NCI-H748 (cell line): ENCODE data around the gene KNOP1.
A peak's percentile ranks its signal among the peaks of the same experiment; 100 is the strongest.

ENCODE experiments used
- DNase-seq: peaks from one replicate; lab custom pipeline; 2025; ENCODE audit not compliant: unreplicated experiment; lab: John Stamatoyannopoulos, UW

KNOP1 gene

GRCh38 chr16:19708296-19709205 is 9.5 kb downstream of the KNOP1 start:
- DNase-seq = no peak

- DNase-seq = no peak
Observed at GRCh38 chr16:19707569-19708295, 10.3 kb downstream of the KNOP1 start.

DNA sequence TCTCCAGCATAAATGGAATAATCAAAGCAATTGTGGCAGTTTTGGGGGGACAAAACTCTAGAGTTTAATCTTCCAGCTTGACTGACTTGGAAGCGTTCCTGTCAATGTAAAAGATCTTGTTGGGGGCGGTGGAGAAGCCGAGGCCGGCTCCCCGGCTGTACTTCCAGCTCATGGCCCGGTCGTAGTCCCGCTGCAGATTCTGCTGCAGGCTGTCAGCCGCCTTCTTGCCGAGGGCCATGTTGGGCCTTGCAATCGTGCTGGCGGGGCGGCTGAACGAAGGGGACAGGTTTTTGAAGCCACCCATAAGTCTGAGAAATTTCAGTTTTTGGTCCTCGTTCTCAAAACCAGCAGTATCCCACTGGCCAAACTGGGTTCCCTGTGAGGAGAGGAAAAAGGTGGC is 11.2 kb downstream of the KNOP1 start:
- no peak for DNase-seq

GRCh38 chr16:19705843-19706242 is 12.2 kb downstream of the KNOP1 start:
- DNase-seq = no peak

DNA sequence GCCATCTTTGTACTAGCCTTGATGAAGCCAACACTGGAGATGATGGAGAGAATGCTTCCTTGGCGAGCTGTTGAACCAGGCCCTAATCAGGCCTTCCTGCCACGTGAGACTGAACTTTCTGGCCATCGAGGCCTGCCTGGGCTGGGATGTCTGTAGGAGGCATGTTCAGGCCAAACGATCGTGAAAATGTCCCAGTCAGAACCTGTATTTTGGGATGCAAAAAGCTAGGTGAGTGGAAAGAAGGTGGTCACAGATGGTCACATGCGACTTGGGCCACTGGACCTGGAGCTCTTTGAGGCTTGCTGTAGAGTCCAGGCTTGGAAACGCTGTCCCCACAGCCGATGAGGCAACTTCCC is 12.9 kb downstream of the KNOP1 start:
- DNase-seq = no peak

DNA sequence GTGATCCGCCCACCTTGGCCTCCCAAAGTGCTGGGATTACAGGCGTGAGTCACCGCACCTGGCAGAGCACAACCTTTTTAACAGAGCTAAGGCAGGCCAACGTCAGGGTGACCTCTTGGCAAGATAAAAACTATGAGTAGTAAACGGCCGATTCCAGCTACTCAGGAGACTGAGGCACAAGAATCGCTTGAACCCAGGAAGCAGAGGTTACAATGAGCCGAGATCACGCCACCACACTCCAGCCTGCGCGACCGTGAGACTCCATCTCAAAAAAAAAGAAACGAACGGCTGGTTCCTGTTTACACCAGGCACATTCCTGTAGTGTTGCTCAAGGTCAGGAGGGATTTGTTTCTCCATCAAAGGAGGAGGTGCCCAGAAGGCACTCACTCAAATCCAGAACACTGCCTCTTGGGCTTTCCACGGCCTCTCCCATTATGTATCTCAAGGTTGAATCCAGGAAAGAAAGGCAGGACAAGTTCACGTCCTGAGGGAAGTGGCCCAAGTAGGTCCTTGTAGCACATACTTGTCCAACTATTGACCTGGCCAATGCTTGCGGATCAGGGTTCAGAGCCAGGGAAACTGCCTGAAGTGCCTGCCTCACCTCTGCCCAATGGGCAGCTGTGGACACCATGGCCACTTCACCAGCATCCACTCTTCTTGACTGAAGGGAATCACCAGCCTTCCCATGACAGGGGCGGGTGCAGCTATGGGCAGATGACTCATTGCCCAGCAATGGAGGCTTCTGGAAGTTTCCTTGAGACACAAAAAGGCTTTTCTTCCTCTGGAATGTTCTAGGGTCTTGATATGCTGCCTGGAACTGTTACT is 13.5 kb downstream of the KNOP1 start:
- no peak for DNase-seq

- DNase-seq = no peak
Observed at GRCh38 chr16:19703172-19703889, 14.7 kb downstream of the KNOP1 start.

DNA sequence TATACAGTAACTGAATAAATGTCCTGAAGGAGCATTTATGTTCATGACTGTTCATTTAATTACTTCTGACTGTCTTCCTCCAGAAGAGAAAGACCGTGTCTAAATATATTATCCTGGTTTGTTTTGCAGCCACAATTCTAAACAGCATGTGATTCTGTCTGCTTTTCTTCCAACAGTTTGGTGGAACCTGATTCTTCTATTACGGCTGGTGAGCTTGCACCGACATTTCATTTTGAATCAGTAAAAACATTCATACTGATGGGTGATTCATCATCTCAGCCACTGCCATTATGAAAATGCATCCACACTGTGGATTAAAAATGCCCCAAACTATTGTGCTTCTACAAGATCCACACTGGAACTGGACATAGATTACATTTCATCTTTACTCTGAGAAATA is 16.9 kb downstream of the KNOP1 start:
- no peak for DNase-seq

DNA sequence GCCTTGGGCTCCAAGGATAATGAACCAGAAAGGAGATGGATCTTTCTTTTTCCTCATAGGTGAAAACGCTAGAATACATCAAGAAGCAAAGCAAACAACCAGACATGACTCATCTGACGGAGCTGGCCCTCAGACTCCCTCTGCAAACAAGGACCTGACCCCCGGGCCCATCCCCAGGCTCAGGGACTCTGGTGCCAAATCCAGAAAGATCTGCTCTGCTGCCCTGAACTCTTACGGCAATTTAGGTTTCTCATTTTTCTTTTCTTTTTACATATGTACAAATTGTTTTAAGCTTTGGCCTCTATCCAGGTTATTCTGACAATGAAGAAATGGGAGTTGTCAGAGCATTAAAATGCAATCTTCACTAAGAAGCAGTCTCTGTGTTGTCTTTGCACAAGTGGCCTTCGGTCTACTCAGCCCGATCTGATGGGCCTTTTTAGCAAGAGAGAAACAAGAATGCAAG is 17.7 kb downstream of the KNOP1 start:
- peak; percentile 21 for DNase-seq

- no peak for DNase-seq
Observed at GRCh38 chr16:19699472-19699871, 18.6 kb downstream of the KNOP1 start.

- no peak for DNase-seq
Observed at GRCh38 chr16:19698480-19699465, 19.3 kb downstream of the KNOP1 start.

DNA sequence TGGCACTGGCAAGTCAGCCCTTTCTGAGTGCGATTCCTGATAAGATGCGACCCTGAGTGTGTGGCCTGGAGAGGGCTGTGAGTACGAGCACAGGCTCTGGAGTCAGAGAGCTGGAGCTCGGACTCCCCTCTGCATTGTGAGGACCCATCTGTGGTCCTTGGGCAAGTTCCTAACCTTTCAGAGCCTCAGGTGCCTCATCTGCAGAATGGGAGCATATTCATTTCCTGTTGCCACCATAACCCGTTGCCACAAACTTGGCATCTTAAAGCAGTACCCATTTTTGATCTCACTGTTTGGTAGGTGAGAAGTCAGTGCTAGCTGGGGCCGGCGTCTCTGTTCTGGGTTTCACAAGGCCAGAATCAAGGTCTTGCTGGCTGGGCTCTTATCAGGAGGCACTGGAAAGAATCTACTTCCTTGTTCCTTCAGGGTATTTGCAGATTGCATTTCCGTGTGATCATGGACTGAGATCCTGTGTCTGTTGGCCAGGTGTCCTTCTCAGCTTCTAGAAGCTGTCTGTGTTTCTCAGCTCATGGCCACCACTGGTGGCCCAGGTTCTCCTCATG is 20.2 kb downstream of the KNOP1 start:
- no peak for DNase-seq

DNA sequence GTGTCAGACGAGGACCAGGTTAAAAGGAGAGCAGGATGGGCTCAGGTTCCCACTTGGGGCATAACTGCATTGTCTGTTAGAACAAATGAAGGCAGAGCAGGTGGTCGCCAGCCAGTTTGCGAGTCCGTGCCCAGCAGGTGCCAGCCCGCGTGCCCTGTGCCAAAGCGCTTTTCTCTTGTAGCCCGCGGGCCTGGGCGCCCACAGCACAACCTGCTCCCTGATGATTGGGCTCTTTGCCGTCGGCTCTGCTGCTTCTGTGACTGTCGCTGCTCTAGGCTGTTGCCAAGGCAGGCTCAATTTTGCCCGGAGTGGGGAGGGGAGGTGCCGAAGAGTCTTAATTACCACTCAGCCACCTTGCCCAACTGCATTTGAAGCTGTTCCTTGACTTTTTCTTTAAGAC is 21.1 kb downstream of the KNOP1 start:
- peak; percentile 76 for DNase-seq

- peak; percentile 93 for DNase-seq
Observed at GRCh38 chr16:19696328-19696727, 21.7 kb downstream of the KNOP1 start.

DNA sequence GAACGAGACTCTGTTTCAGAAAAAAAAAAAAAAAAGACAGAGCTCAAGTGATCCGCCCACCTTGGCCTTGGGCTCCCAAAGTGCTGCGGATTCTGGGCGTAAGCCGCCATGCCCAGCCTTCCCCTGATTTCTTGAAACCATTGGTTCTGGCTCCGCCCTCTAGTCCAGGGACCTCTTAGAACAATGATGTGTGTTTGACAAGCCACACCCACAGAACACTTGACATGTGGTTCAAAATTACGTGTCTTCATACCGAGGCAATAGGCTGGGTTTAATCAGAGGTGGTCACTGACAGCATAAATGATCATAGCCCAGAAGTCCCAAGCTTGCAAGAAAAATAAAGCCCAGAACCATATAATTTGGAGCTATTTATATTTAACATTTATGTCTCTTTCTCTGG is 23.0 kb downstream of the KNOP1 start:
- peak; percentile 70 for DNase-seq

DNA sequence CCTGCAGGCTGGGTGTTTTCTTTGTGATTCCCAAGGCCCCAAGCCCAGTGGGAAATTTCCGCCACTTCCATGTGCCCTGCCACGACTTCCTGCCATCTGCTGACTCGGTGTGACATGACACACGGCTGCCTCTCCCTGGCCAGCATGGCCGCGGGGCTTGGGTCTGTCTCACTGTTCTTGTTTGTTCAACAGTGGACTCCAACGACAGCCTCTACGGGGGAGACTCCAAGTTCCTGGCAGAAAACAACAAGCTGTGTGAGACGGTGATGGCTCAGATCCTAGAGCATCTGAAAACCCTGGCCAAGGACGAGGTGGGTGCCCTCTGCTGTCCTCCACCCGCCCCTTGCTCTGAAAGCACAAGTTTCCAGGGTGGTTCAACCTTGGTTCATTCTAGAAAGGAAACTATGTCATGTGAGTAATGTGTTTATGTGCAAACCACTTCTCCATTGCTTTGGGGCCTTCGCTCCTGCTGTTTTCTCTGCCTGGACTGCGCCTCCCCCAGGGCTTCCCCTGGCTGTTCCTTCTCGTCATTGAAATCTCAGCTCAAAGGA is 26.8 kb downstream of the KNOP1 start:
- no peak for DNase-seq

- DNase-seq = no peak
Observed at GRCh38 chr16:19690196-19690595, 27.8 kb downstream of the KNOP1 start.

DNA sequence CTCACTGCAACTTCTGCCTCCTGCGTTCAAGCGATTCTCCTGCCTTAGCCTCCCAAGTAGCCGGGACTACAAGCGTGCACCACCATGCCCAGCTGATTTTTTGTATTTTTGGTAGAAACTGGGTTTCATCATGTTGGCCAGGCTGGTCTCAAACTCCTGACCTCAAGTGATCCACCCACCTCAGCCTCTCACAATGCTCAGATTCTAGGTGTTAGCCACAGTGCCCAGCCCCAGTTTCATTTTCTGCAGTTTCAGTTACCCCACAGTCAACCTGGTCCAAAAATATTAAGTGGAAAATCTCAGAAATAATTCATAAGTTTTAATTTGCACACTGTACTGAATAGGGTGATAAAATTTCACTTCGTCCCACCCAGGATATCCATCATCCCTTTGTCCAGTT is 28.7 kb downstream of the KNOP1 start:
- DNase-seq = no peak
